Epithelial cell of prostate (primary cell): ENCODE measurements around the gene ITLN1.
"Not testable (repeated sequence)": the region's sequence is repeated elsewhere in the genome, so short reads cannot be mapped to it uniquely, and the experiment has no call there.

Experiments
- DNase-seq: peaks from one replicate; pipeline ENCODE4 v3.0.0-alpha.2; 2011; ENCODE audit warnings: low read depth, low spot score
- H3K27ac ChIP-seq: fragments of 450-650 bp; 2 replicates; pipeline ENCODE4 v1.5.1; 2017; ENCODE audit warnings: mild to moderate bottlenecking

The ITLN1 gene

GRCh38 chr1:160883581-160884513, 1.1 kb downstream of the ITLN1 start:
- no peak overlapping the region for H3K27ac ChIP-seq
- DNase-seq, result no peak

GRCh38 chr1:160882582-160882981, 2.4 kb downstream of the ITLN1 start:
- no peak for DNase-seq
- no peak overlapping the region for H3K27ac ChIP-seq

GRCh38 chr1:160881264-160881663, 3.7 kb downstream of the ITLN1 start:
- not testable (repeated sequence) for H3K27ac ChIP-seq, DNase-seq

GRCh38 chr1:160880216-160880615, 4.8 kb downstream of the ITLN1 start:
- DNase-seq, result no peak
- H3K27ac ChIP-seq, result no peak overlapping the region

GRCh38 chr1:160879056-160879455, 5.9 kb downstream of the ITLN1 start:
- DNase-seq, result no peak
- H3K27ac ChIP-seq, result no peak overlapping the region

GRCh38 chr1:160877221-160877620, 7.8 kb downstream of the ITLN1 start:
- H3K27ac ChIP-seq, result no peak overlapping the region
- no peak for DNase-seq

GRCh38 chr1:160876311-160876710, 8.7 kb downstream of the ITLN1 start:
- no peak overlapping the region for H3K27ac ChIP-seq
- no peak for DNase-seq

GRCh38 chr1:160875591-160875990, 9.4 kb downstream of the ITLN1 start:
- H3K27ac ChIP-seq, DNase-seq: not testable (repeated sequence)

GRCh38 chr1:160874935-160875334, 10.0 kb downstream of the ITLN1 start:
- no peak for DNase-seq
- H3K27ac ChIP-seq, result no peak overlapping the region

GRCh38 chr1:160868141-160868540, 16.8 kb downstream of the ITLN1 start:
- DNase-seq, result no peak
- no peak overlapping the region for H3K27ac ChIP-seq

- H3K27ac ChIP-seq, DNase-seq: not testable (repeated sequence)
These were observed 17.3 kb downstream of the ITLN1 start for GRCh38 chr1:160867651-160868050.

- no peak for DNase-seq
- H3K27ac ChIP-seq, result no peak overlapping the region
These were observed 18.2 kb downstream of the ITLN1 start for GRCh38 chr1:160866695-160867260.

GRCh38 chr1:160866001-160866694, 18.8 kb downstream of the ITLN1 start:
- DNase-seq, result no peak
- H3K27ac ChIP-seq, result no peak overlapping the region

- no peak overlapping the region for H3K27ac ChIP-seq
- DNase-seq, result no peak
These were observed 19.6 kb downstream of the ITLN1 start for GRCh38 chr1:160865337-160865736.

- H3K27ac ChIP-seq, result no peak overlapping the region
- DNase-seq, result no peak
These were observed 20.8 kb downstream of the ITLN1 start for GRCh38 chr1:160864173-160864572.

- H3K27ac ChIP-seq, result no peak overlapping the region
These were observed 21.2 kb downstream of the ITLN1 start for GRCh38 chr1:160863774-160864131.

GRCh38 chr1:160863061-160863773, 21.8 kb downstream of the ITLN1 start:
- no peak for DNase-seq
- no peak overlapping the region for H3K27ac ChIP-seq

More at GRCh38 chr1:160863774-160864131, 21.2 kb downstream of the ITLN1 start:
- DNase-seq, result no peak

- DNase-seq, result no peak
- H3K27ac ChIP-seq, result no peak within 1 kb of the TSS
These were observed 22.5 kb downstream of the ITLN1 start, which contains the start of gene CD244 for GRCh38 chr1:160862203-160863060. TSS of gene CD244 (minus strand) at chr1:160862887. CDS start at chr1:160862677, 210 bp downstream.

- DNase-seq, result no peak
- H3K27ac ChIP-seq, result no peak overlapping the region
These were observed 24.0 kb downstream of the ITLN1 start for GRCh38 chr1:160860840-160861505.
